Astrocyte (in vitro differentiated cells and primary cell): ENCODE data around the gene CDC25A.

Experiments used
- EZH2 ChIP-seq: IDR thresholded peaks from 2 replicates; pipeline ENCODE4 v1.6.1; 2012; ENCODE audit warnings: mild to moderate bottlenecking, low read length, inconsistent platforms; ENCODE audit not compliant: insufficient read depth
- TF ChIP-seq, protein P1 (sequence below): IDR thresholded peaks from 2 replicates; pipeline ENCODE4 v1.5.1; 2011; ENCODE audit warnings: low read depth, mild to moderate bottlenecking, inconsistent platforms, low read length, moderate library complexity; ENCODE audit not compliant: insufficient read depth

- TF ChIP-seq, protein P1, sequence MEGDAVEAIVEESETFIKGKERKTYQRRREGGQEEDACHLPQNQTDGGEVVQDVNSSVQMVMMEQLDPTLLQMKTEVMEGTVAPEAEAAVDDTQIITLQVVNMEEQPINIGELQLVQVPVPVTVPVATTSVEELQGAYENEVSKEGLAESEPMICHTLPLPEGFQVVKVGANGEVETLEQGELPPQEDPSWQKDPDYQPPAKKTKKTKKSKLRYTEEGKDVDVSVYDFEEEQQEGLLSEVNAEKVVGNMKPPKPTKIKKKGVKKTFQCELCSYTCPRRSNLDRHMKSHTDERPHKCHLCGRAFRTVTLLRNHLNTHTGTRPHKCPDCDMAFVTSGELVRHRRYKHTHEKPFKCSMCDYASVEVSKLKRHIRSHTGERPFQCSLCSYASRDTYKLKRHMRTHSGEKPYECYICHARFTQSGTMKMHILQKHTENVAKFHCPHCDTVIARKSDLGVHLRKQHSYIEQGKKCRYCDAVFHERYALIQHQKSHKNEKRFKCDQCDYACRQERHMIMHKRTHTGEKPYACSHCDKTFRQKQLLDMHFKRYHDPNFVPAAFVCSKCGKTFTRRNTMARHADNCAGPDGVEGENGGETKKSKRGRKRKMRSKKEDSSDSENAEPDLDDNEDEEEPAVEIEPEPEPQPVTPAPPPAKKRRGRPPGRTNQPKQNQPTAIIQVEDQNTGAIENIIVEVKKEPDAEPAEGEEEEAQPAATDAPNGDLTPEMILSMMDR, result no peak
- no peak for TF ChIP-seq EZH2
These were observed 37.4 kb upstream of the CDC25A start for GRCh38 chr3:48225587-48225986.
